Activated T-helper 1 cell treated with anti-CD3 and anti-CD28 coated beads, Interleukin-12 subunit alpha, Interleukin-12 subunit beta, Interleukin-2, Interleukin-4 antibody, amounts not matched to agents 30 ng/mL and 10 ng/mL and 1 ng/mL, durations not matched to agents 14 hours and 24 hours and 36 hours (primary cell): ENCODE data around the gene HPRT1. TPM values are rescaled to one million over a fixed set of nuclear protein-coding genes. Genes with fewer than 3 reads are reported as not detected.

Source experiments
- DNase-seq: peaks from one replicate; pipeline ENCODE4 v3.0.0; 2021; ENCODE audit warnings: low spot score
- H3K27ac Mint-ChIP-seq: one replicate; pipeline ENCODE4 v1.8.0; 2021; ENCODE audit warnings: mild to moderate bottlenecking, mixed read lengths
- H3K27me3 Mint-ChIP-seq: one replicate; pipeline ENCODE4 v1.8.0; 2022; ENCODE audit warnings: mild to moderate bottlenecking, moderate library complexity, mixed read lengths; ENCODE audit not compliant: insufficient read depth
- H3K36me3 Mint-ChIP-seq: one replicate; pipeline ENCODE4 v1.8.0; 2021; ENCODE audit warnings: low read depth, mixed read lengths
- H3K4me1 Mint-ChIP-seq: one replicate; pipeline ENCODE4 v1.8.0; 2021; ENCODE audit warnings: low read depth, mixed read lengths
- H3K4me3 Mint-ChIP-seq: one replicate; pipeline ENCODE4 v1.8.0; 2021; ENCODE audit warnings: mild to moderate bottlenecking, moderate library complexity, mixed read lengths
- H3K9me3 Mint-ChIP-seq: one replicate; pipeline ENCODE4 v1.8.0; 2021; ENCODE audit warnings: mixed read lengths
- intact Hi-C: fragments of 100-400 bp; cut with micrococcal nuclease; formaldehyde crosslinking; loops from one replicate; pipeline ENCODE4 v1.15.1; 2024
- total RNA-seq: library from RNA; stranded (reverse); gene quantifications from 2 replicates; pipeline ENCODE4 v1.2.3, GENCODE V29; 2022

Gene HPRT1
- total RNA-seq, 1 donor from 2014 or later: 106 TPM

DNA sequence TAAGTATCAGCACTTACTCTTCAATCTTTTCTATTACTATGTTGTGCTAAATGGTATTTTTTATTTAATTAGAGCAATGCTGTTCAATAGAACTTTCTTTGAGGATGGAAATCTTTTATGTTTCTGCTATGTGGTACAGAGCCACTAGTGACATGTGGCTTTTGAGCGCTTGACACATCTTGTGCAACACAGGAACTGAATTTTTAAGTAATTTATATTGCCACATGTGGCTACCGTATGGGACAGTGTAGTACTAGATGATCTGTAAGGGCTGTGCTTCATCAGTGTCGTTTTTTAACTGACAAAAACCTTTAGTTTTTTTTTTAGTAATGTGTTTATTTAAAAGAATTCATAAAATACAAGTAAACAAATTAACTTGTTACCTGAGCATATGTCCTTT, 22.4 kb downstream of the HPRT1 start:
- Mint-ChIP-seq H3K4me3 (no peak overlapping the region), H3K4me1 (no peaks in the 10 kb centered on the region), H3K9me3 (no peaks in the 10 kb centered on the region), H3K36me3 (peaks cover 3% of the 10 kb centered on the region), H3K27me3 (no peaks in the 10 kb centered on the region), H3K27ac (no peak overlapping the region)
- intact Hi-C loops: no loop called here
- DNase-seq: no peak

DNA sequence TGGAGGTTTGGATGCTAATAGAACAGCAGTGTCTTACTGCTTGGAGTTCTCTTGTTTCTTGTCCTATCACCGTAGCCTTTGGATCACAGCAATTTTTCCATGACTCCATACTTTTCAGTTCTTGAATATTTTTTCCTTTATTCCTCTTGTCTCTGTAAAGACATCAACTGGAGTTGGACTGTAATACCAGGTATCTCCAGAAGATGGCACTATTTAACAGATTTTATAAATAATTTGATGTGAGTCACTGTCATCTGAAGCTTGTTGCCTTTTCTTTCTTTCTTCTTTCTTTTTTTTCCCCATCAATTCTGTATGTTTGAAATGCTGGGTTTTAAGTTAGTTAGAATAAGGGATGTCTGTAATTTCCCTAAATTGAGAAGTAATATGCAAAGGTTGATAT, 24.1 kb downstream of the HPRT1 start:
- no peaks in the 10 kb centered on the region for H3K4me1 Mint-ChIP-seq
- peaks cover 3% of the 10 kb centered on the region for H3K36me3 Mint-ChIP-seq
- no peaks in the 10 kb centered on the region for H3K9me3 Mint-ChIP-seq
- H3K27ac Mint-ChIP-seq: no peak overlapping the region
- DNase-seq: no peak
- H3K27me3 Mint-ChIP-seq: no peaks in the 10 kb centered on the region
- intact Hi-C loops: loop anchor here (1.0 kb wide), 3 partner anchors 37 to 299 kb away; no protein-coding TSS in a partner anchor
- no peak overlapping the region for H3K4me3 Mint-ChIP-seq

DNA sequence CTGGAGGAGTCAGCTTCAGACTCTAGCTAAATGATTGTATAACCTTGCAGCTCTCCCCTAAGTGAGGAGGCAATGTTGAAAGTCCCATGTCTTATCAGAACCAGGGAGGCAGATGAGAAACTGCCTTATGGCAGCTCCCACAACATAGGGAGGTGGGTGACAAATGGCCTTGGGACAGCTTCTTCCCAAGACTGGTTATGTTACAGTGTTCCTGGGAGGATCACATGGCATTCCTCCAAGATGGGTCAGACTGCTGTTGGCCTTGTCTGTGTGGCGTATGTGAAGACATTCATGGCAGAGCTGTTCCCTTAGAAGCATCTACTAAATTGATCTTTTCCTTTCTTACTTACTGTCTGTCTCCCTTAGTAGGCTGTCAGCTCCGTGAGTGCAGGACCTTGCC, 42.0 kb downstream of the HPRT1 start:
- Mint-ChIP-seq H3K4me1 (no peaks in the 10 kb centered on the region), H3K27ac (no peak overlapping the region), H3K27me3 (no peaks in the 10 kb centered on the region), H3K36me3 (peaks cover 27% of the 10 kb centered on the region), H3K9me3 (no peaks in the 10 kb centered on the region), H3K4me3 (no peak overlapping the region)
- intact Hi-C loops: no loop called here
- no peak for DNase-seq

DNA sequence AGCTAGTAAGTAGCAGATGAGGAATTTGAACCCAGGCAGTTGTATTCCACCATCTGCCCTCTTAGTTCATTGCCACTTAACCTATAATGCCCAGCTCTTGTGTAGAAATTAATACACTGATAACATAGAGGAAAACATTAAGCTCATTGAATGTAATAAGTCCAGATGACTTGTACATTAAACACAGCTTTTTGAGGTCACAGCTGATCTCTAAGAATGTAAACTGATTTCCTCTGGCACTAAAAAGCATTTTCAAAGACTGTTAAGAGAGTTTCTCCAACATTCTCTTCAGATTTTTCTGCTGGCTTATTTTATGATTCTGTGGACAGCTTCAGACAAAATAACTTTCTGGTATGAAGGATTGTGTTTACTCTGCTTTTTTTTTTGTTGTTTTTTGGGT, 42.7 kb downstream of the HPRT1 start:
- H3K27ac Mint-ChIP-seq: no peak overlapping the region
- peaks cover 27% of the 10 kb centered on the region for H3K36me3 Mint-ChIP-seq
- intact Hi-C loops: no loop called here
- H3K4me3 Mint-ChIP-seq: no peak overlapping the region
- DNase-seq: no peak
- H3K9me3 Mint-ChIP-seq: no peaks in the 10 kb centered on the region
- H3K27me3 Mint-ChIP-seq: no peaks in the 10 kb centered on the region
- no peaks in the 10 kb centered on the region for H3K4me1 Mint-ChIP-seq

DNA sequence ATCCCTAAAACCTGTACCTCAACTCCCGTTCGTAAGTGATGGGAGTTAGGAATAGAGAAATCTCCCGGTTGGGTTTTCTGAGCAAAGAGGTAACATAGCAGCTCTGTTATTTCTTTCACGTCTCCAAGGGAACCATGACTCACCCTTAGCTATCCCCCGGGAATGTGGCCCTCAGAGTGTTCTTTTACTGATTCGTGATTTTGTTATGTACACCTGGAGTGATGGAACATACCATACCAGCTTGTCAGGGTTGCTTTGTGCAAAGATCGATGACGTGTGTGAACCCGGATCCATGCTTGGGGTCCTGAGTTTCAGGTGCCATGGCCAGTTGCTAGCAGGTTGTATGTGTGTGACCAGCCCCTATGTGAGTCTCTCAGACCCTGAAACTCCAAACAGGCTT, 52.6 kb downstream of the HPRT1 start:
- no peaks in the 10 kb centered on the region for H3K27me3 Mint-ChIP-seq
- H3K27ac Mint-ChIP-seq: no peak overlapping the region
- no peak for DNase-seq
- no peaks in the 10 kb centered on the region for H3K4me1 Mint-ChIP-seq
- no peaks in the 10 kb centered on the region for H3K9me3 Mint-ChIP-seq
- H3K36me3 Mint-ChIP-seq: peaks cover 5% of the 10 kb centered on the region
- intact Hi-C loops: no loop called here
- H3K4me3 Mint-ChIP-seq: no peak overlapping the region

DNA sequence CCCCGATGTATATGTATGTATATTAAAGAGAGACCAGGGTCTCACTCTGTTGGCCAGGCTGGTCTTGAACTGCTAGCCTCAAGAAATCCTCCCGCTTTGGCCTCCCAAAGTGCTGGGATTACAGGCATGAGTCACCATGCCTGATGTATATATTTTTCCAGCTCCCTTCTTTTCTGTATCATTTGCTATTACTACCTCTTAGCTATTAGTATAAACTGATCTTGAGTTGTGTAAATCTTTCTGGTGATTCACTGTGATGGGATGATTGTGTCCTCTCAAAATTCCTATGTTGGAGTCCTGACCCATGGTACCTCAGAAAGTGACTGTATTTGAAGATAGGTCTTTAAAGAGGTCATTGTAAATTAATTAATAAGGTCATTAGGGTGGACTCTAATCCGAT, 53.1 kb downstream of the HPRT1 start:
- no peaks in the 10 kb centered on the region for H3K27me3 Mint-ChIP-seq
- H3K36me3 Mint-ChIP-seq: peaks cover 5% of the 10 kb centered on the region
- no peaks in the 10 kb centered on the region for H3K4me1 Mint-ChIP-seq
- H3K27ac Mint-ChIP-seq: no peak overlapping the region
- no peak overlapping the region for H3K4me3 Mint-ChIP-seq
- H3K9me3 Mint-ChIP-seq: no peaks in the 10 kb centered on the region
- DNase-seq: no peak
- intact Hi-C loops: no loop called here

DNA sequence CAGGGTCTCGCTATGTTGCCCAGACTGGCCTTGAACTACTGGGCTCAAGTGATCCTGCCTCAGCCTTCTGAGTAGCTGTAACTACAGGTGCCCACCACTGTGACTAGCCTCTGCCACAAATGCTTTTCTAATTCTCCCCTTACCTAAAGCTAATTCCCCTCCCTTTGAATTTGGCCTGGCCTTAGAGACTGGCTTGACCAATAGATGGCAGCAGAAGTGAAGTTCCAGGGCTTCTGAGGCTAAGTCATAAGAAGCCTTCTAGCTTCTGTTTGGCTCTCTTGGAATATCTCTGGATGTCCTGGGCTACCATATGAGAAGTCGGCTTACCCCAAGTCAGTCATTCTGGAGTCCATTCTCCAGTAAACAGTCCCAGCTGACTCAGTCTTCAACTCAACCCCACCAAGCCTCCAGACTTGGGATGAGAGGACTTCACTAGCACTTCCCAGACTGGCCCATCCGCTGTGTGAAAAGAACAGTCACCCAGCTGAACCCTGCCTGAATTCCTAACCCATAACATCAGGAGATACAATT, 61.0 kb downstream of the HPRT1 start:
- no peaks in the 10 kb centered on the region for H3K27me3 Mint-ChIP-seq
- no peak for DNase-seq

DNA sequence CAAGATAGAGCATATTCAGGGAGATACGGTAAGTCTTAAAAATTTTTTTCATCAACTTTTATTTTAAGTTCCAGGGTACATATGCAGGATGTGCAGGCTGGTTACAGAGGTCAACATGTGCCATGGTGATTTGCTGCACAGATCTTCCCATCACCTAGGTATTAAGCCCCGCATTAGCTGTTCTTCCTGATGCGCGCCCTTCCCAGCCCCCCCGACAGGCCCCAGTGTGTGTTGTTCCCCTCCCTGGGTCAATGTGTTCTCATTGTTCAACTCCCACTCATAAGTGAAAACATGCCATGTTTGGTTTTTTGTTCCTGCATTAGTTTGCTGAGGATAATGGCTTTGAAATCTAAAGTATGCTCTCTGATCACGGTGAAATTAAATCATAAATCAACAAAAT, 64.2 kb downstream of the HPRT1 start:
- Mint-ChIP-seq H3K27me3 (no peaks in the 10 kb centered on the region), H3K36me3 (peaks cover 4% of the 10 kb centered on the region), H3K9me3 (no peaks in the 10 kb centered on the region), H3K27ac (no peak overlapping the region), H3K4me3 (no peak overlapping the region), H3K4me1 (peaks cover 10% of the 10 kb centered on the region)
- intact Hi-C loops: no loop called here
- no peak for DNase-seq

More for the DNA sequence above, 61.0 kb downstream of the HPRT1 start:
- Mint-ChIP-seq H3K27ac (no peak overlapping the region), H3K4me3 (no peak overlapping the region), H3K9me3 (no peaks in the 10 kb centered on the region), H3K36me3 (peaks cover 4% of the 10 kb centered on the region), H3K4me1 (peaks cover 10% of the 10 kb centered on the region)
- intact Hi-C loops: loop anchor here (1.0 to 2.0 kb wide), 4 partner anchors 37 to 262 kb away; no protein-coding TSS in a partner anchor

DNA sequence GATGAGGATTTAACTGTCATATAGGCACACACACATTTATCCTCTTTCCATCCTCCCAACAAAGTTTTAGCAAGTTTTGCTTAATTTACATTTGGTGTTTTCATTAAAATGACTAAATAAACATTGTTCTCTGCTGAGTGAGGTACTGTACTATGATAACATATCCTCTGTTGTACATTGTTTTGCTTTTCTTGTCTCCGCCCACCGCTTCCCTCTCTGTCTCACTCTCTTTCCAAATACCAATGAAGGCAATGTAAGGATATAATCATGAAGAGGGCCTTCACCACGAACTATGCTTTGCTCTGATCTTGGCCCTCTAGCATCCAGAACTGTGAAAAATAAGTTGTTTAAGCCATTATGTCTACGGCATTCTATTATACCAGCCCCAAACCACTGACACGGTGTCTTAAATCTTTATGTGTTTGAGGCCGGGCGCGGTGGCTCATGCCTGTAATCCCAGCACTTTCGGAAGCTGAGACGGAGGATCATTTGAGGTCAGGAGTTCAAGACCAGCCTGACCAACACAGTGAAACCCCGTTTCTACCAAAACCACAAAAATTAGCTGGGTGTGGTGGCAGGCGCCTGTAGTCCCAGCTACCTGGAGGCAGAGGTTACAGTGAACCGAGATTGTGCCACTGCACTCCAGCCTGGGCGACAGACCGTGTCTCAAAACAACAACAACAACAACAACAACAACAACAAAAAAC, 65.3 kb downstream of the HPRT1 start:
- peaks cover 10% of the 10 kb centered on the region for H3K4me1 Mint-ChIP-seq
- intact Hi-C loops: no loop called here
- no peak for DNase-seq
- peaks cover 4% of the 10 kb centered on the region for H3K36me3 Mint-ChIP-seq
- no peaks in the 10 kb centered on the region for H3K27me3 Mint-ChIP-seq
- H3K4me3 Mint-ChIP-seq: no peak overlapping the region
- no peaks in the 10 kb centered on the region for H3K9me3 Mint-ChIP-seq
- H3K27ac Mint-ChIP-seq: no peak overlapping the region

DNA sequence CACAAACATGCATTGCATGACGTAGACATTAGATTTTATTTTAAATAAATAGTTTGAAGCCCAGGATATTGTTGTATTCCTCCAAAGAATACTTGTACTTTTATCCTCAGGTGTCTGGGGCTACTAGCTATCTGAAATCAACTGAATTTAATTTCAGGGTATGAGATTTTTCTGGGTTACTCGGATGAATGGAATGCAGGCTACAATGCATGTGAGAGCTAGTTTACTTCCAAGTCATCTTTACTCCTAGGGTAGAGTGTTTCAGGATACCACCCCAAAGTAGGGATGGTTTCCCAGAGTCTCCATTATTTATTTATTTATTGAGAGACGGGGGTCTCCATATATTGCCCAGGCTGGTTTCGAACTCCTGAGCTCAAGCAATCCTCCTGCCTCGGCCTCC, 66.4 kb downstream of the HPRT1 start:
- H3K9me3 Mint-ChIP-seq: no peaks in the 10 kb centered on the region
- no peak overlapping the region for H3K27ac Mint-ChIP-seq
- no peak for DNase-seq
- intact Hi-C loops: no loop called here
- no peaks in the 10 kb centered on the region for H3K27me3 Mint-ChIP-seq
- H3K4me1 Mint-ChIP-seq: peaks cover 10% of the 10 kb centered on the region
- no peak overlapping the region for H3K4me3 Mint-ChIP-seq
- peaks cover 4% of the 10 kb centered on the region for H3K36me3 Mint-ChIP-seq

DNA sequence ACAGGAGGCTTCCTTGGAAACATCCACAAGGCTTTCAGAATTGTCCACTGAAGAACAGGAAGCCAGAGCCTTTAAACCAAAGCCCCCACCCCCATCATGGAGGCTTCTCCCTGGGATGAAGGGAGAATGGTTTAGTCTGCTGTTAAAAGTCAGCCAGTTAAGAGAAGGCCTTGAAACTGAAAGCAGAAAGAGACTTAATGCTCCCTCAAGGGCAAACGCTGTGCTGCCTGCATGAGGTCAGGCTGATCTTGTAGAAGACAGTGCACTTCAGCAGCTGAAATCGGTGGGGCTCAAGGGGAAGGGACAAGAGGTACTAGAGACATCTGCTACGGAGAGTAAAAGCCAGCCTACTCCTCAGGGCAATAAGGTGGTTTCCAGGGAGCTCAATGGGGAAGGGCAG, 69.0 kb downstream of the HPRT1 start:
- Mint-ChIP-seq H3K27ac (peak overlapping the region; percentile 63), H3K4me1 (peaks cover 4% of the 10 kb centered on the region), H3K36me3 (peaks cover 4% of the 10 kb centered on the region), H3K9me3 (no peaks in the 10 kb centered on the region), H3K4me3 (no peak overlapping the region), H3K27me3 (no peaks in the 10 kb centered on the region)
- DNase-seq: no peak
- intact Hi-C loops: no loop called here

DNA sequence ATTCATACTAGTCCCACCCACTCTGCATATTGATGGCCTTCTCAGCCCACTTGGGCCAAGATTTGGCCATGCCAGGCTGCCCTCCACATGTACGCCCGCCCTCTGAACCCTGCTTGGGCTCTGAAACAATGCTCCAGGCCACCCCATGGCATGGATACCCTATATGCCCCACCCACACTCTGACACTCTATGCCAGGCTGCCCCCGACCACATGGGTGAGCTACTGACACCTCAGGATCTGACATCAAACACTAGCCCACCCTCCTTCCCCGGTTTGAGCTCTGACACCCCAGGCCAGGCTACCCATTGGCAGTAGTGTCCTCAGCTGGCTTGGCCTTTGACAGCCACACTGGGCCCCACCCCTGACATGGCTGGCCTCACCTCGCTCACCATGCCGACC, 69.5 kb downstream of the HPRT1 start:
- Mint-ChIP-seq H3K36me3 (peaks cover 4% of the 10 kb centered on the region), H3K27me3 (no peaks in the 10 kb centered on the region), H3K4me3 (no peak overlapping the region), H3K9me3 (no peaks in the 10 kb centered on the region), H3K4me1 (peaks cover 4% of the 10 kb centered on the region), H3K27ac (no peak overlapping the region)
- DNase-seq: no peak
- intact Hi-C loops: no loop called here

DNA sequence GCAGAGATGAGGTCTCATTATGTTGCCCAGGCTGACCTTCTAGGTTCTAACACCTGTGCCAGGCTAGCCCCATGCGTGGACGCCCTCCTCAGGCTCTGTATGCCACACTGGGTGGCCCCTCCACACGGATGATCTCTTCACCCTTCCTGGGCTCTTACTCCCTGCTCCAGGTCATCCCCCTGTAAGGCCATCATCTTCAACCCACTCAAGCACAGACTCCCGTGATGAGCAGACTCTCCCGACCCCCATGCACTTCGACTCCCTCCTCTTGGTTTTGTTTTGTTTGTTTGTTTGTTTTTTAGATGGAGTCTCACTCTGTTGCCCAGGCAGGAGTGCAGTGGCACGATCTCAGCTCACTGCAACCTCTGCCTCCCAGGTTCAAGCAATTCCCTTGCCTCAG, 70.9 kb downstream of the HPRT1 start:
- H3K36me3 Mint-ChIP-seq: no peaks in the 10 kb centered on the region
- H3K27ac Mint-ChIP-seq: no peak overlapping the region
- H3K27me3 Mint-ChIP-seq: no peaks in the 10 kb centered on the region

DNA sequence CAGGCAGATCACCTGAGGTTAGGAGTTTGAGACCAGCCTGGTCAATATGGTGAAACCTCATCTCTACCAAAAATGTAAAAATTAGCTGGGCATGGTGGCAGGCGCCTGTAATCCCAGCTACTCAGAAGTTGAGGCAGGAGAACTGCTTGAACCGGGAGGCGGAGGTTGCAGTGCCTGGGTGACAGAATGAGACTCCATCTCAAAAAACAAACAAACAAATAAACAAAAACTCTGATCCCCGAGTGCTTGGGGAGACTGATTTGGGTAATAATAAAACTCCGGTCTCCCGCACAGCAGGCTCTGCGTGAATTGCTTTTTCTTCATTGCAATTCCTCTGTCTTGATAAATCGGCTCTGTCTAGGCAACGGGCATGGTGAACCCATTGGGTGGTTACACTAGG, 73.4 kb downstream of the HPRT1 start:
- no peaks in the 10 kb centered on the region for H3K27me3 Mint-ChIP-seq
- no peak overlapping the region for H3K4me3 Mint-ChIP-seq
- no peaks in the 10 kb centered on the region for H3K9me3 Mint-ChIP-seq
- no peaks in the 10 kb centered on the region for H3K36me3 Mint-ChIP-seq
- no peaks in the 10 kb centered on the region for H3K4me1 Mint-ChIP-seq
- intact Hi-C loops: no loop called here
- H3K27ac Mint-ChIP-seq: no peak overlapping the region
- DNase-seq: no peak

More for the DNA sequence above, 70.9 kb downstream of the HPRT1 start:
- DNase-seq: no peak
- H3K4me3 Mint-ChIP-seq: no peak overlapping the region
- no peaks in the 10 kb centered on the region for H3K4me1 Mint-ChIP-seq
- intact Hi-C loops: no loop called here
- H3K9me3 Mint-ChIP-seq: no peaks in the 10 kb centered on the region
